HS-27A (cell line): ENCODE measurements around the gene JOSD1.

ENCODE experiments used
- DNase-seq: peaks from one replicate; pipeline ENCODE4 v3.0.0-alpha.2; 2012; ENCODE audit warnings: low read depth, missing footprints

Gene JOSD1

DNA sequence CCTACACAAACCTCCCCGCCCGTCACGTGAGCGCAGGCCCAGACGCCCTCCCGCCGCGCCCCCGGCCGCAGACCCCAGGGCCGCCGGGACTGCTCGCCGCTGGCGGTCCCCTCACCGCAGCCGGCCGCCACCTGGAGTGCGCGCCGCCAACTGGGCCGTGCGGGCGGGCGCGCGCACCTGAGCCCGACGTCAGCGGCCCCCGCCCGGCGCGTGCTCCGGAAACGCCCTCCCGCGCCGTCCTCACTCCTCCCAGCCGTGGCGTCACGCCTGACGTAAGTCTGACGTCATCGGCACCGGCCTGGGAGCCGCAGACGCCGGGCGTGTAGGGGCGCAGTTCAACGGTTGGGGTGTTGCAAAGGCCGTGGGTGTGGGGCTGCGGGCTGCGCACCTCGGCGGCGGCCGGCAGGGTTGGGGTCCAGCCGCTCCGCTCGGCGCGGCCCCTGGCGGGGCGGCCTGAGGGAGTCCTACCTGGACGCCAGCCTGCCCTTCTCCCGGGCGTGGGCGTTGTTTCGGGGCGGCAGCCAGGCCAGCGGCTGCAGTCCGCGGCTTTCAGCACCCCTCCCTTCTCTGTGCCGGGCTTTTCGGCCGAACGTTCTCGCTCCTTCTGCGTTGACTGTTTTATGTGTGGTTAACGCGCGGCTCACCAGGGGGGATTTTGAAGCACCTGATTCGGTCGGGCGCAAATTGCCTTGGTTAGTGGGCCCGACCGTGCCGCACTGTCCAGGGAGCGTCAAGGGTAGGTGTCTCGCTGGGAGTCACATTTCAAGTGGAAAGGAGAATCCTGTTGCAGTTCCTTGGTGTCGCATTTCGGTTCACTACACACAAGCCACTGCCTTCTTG is at the start of gene JOSD1:
JOSD1 (minus strand) TSS at position 155 of the 840 bp plus-strand sequence. CDS start 956 bp downstream, outside the sequence.
- DNase-seq: peak; percentile 73

DNA sequence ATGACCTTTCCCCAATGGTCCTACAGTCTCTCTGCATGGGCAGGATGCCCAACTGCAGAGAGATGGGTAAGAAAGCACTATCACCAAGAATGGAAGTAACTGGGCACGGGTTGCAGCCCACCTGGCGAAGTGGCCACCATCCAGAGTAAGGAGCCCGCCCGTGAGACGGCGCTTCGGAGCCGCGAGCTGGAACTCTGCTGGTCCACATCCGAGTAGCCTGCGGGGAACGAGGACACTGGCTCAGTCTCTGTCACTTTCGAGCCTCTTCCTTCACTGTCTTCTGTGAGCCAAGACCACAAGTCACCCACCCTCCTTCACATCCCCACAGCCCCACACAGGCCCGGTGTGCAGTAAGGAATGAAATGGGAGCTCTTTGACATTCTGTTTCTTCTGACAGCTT is 49.4 kb upstream of the JOSD1 start:
- DNase-seq: no peak

DNA sequence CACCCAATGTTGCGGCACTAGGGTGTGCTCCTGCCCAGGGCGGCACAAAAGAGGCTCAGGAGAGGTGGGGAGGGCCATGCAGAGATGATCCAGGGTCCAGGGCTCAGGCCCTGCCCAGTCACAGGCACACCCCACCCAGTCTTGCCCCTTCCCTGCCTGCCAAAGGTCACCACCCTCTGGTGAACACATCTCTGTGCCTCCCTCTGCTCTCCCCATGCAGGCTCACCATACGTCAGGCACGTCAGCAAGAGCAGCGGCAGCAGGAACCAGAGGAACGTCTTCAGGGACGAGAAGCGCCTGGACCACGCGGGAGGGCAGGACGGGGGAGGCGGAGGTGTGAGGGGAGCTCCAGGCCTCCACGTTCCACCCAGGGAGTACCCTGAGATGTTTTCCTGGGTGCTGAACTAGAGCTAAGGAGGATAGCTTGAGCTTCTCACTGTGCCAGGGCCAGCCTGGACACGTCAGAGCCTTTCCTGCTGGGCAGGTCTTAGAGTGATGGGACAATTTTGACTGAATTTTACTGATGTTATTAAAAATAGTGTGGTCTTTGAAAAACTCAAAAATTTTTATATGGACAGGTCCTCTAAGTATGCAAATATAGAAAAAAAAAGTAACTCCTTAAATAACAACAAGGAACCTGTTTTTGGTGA is 47.9 kb upstream of the JOSD1 start:
- DNase-seq: no peak

DNA sequence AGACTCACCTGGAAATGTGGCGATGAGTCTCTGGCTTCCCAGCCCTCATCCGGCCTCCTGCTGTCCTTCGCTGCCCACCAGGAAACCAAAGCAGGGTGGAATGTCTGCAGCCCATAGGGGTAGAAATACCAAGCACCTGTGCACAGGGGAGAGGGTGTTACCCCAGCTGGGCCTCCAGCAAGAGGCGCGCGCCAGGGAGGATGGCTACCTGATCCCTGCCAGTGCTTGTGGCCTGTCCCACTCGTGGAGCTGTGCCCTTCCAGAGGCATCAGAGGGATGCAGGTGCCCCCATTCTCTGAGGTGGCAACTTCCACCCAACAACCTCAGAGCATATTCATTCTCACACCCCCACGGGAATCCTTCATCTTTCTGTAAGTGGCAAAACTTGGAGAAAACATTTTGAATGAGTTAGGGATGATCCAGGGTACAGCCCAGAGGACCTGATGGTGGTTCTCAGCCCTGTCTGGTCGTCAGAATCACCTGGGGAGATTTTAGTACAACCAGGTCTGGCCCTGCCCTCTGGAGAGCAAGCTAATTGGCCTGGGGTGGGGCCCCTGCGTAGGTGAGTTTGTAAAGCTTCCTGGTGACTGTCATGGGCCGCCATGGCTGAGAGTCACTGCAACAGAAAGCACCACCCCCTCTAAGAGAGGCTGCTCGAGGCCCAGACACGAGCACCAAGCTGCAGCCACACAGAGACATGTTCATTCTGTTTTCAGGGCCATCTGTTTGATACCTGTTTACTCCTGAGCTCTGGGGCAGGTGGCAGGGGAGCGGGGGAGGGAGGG is 45.1 kb upstream of the JOSD1 start:
- no peak for DNase-seq

DNA sequence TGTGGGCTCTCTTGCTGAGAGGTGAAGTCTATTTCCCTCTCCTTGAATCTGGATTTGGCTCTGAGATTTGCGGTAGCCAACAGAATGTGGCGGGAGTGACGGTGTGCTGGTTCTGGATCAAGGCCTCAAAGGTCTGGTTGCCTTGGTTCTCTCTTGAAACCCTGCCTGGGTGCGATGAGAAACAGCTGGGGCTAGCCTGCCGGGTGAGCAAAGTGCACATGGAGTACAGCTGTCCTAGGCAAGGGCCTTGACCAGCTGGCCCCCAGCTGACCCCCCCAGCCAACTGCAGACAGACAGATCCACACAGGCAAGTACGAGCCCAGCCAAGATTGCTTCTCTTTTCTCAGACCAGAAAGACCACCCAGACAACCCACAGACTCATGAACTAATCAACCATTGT is 44.2 kb upstream of the JOSD1 start:
- DNase-seq: no peak

DNA sequence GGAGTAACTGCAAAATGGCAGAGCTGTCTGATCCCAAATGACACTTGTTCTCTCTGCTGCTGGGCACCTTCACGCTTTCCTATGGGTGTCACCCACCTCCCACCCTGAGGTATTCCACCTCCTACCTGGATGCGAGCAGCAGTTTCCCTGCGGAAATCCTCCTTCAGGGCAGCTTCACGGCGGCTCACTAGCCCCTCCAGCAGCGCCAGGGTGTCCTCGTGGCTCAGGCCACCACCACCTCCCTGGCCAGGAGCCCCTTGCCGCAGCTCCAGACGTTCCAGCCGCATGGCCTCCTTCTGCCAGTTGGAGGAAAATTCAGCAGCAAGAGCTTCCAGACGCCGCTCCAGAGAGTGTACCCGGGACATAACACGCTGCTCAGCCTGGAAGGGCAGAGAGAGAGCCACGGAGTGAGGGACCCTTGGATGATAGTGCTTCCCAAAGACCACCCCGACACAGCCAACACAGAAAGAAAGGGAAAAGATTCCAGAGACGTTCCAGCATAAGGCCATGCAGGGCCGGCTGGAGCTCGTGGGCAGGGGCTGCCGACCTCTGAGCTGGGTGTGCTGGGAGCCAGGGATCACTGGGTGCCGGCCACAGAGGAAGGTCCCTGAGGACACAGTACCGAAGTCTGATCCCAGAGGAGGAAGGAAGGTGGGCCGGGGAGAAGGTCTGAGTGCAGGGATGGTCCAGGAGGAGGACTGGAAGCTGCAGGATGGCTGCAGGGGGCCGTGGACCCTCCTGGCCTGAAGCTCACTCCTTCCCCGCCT is 41.6 kb upstream of the JOSD1 start:
- no peak for DNase-seq

DNA sequence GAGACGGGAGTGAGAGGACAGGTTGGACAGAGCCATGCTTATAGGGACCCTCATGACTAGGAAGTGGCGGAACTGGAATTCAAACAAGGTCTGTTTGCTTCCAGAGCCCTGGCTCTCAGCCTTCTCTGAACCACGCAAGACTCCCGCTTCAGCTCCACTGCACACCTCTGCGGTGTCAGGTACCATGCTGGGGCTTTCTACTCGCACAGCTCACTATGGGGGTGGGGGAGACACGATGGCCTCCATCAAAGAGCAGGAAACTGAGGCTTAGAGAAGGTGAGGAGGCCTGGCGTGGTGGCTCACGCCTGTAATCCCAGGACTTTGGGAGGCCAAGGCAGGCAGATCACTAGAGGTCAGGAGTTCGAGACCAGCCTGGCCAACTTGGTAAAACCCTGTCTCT is 40.8 kb upstream of the JOSD1 start:
- DNase-seq: no peak

DNA sequence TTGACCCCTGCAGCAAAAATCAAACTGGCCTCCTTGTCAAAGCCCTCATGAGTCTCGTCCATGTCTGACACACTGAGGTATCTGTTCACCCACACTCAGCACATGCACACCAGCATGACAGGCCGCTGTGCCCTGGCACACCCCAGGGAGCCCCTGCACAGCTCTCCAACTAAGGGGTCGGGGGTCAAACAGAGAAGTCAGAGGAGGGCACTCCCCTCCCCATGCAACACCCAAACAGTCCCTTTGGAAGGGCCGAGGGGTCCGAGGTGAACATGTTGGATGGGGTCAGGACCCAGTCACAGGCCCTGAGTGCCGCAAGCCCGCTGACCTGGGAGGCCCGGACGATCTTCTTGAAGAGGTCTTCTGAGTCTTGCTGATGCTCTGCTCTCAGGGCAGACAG is 40.4 kb upstream of the JOSD1 start:
- no peak for DNase-seq

DNA sequence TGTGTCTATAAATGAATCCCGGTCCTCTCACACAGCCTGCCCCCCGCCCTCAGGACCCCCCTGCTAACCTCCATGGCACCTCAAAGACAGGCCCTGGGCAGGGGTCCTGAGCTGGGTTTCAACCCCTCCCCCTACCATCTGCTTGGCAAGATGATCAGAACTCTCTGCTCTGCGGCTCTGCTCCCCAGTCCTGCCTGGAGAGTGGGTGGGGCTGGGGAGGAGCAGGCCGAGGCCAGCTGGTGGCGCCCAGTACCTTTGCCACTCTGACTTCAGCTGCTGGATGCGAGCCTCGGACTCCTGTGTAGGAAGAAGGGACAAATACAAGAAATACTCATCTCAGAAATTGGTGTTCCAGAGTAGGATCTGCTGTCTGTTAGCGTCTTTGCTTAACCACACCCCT is 40.0 kb upstream of the JOSD1 start:
- no peak for DNase-seq

DNA sequence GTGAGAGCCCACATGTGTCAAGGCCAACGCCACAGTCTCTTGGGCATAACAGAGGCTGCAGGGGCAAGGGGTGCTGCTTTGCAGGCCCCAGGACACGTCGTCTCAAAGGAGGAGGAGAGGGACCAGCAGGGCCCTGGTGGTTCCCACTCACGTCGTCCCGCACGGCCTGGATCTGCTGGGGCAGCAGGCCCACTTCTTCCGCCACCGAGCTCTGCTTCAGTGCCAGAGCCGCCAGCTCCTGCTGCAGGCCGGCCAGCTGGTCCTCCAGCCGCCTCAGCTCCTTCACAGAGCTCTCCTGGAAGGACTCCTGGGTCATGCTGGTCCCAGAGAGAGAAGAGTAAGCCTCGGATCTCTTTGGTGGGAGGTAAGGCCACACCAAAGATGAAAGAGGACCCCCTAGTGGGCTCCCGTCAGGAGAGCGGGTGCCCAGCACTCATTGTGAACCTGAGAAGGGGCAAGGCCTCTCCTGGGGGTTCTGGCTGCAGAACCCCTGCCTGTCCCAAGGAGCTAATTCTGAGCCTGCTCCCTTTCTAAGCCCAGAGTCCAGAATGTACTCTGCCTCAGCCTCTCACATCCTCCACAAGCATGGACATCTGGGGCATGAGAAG is 39.5 kb upstream of the JOSD1 start:
- DNase-seq: no peak

DNA sequence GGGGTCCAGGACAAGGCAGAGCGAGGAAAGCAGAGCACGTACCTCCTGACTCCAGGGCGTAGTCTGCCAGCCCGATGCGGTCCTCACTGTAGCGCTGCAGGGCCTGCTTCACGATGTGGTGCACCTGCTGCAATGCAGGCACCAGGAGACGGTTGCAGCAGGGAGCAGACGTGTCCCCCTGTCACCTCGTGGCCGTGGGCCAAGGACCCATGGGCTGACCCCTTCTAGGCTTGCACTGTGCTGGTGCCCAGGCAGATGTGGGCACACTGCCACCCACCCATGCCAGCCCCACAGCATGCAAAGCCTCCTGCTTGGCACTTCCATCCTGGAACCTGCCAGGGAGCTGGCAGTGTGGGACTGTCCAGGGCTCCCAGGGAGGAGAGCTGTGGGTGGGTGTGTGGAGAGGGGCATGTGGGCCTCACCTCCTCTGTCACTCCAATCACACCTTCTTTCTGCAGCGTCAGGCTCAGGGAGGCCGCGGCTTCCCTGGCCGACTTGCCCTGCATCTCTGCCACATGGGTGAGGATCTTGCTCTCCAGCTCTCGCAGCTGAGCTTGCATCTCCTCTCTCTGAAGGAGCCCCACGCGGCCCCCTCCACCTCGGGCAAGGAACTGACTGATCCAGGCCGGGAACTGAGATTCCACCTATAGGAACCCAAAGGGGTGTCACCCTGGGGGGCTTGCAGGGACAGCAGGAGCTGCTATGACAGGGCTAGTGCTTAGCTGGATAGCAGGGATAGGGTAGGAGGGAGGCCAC is 38.7 kb upstream of the JOSD1 start:
- no peak for DNase-seq

DNA sequence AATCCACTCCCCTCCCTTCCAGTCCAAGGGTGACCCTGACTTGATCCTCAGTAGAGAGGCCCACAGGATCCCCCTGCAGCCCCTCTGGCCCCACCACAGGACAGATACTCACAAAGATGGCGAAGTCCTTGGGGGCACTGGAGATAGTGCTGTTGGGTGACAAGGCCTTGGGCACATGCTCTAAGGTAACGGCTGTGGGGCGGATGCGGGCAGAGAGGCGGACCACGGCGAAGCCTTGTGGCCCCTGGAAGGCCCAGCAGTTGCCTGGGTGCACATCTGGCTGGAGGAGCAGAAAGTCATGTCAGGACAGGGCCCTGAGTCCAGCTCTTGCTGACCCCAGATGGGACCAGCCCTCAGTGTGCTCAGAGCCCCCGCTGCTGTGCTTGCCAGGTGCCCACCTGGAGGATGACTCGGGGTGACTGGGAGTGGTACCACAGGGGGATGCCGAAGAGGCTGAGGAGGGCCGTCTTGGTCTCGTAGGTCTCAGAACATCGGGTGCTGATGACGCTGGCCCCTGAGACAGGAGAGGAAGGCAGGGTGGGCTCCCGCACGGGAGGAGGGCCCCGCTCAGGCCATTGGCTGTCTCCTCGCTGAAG is 37.8 kb upstream of the JOSD1 start:
- no peak for DNase-seq

DNA sequence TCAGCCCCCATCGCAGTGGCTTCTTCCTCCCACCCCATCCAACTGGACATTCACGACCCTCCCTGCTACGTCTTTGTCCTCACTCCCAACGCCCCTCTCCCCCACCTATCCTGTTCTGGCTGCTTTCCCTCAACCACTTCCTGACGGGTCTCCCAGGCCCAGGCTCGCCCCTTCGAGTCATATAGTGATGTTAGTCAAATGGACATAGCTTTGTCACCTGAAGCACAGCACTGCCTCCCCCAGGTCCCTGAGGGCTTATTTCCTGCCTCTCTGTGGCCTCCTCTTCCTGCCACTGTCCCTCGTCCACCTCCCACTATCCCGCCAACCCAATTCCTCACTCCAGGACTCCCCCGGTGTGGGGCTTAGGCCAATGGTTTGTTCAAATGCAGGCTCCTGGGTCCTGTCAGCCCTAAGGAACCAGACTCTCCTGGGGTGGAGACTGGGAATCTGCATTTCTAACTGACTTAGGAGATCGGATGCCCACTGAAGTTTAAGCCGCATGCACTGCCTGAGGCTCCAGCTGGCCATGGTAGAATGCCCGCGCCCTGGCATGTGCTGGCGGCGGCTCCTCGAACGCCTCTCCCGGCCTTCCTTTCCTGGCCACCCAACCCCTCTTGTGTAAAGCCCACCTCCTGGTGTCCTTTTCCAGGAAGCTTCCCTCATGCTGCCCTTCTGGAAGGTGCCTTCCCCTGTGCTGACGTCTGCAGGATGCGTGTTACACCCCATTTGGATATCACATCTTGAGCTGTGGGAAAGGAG is 36.7 kb upstream of the JOSD1 start:
- DNase-seq: no peak

DNA sequence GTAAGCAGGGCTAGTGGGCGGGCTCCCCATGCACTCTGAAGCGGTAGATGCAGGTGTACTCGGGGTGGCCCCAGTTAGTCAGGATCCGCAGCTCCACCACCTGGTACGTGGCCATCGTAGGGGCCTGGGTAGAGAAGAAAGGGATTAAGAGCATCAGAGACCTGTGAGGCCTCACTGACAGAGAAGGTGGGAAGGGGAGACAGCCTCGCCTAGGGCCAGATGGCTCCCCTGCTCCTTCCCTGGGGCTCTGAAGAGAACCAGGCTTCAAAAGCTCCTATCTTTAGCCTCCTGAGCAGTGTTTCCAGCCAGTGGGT is 35.5 kb upstream of the JOSD1 start:
- no peak for DNase-seq

DNA sequence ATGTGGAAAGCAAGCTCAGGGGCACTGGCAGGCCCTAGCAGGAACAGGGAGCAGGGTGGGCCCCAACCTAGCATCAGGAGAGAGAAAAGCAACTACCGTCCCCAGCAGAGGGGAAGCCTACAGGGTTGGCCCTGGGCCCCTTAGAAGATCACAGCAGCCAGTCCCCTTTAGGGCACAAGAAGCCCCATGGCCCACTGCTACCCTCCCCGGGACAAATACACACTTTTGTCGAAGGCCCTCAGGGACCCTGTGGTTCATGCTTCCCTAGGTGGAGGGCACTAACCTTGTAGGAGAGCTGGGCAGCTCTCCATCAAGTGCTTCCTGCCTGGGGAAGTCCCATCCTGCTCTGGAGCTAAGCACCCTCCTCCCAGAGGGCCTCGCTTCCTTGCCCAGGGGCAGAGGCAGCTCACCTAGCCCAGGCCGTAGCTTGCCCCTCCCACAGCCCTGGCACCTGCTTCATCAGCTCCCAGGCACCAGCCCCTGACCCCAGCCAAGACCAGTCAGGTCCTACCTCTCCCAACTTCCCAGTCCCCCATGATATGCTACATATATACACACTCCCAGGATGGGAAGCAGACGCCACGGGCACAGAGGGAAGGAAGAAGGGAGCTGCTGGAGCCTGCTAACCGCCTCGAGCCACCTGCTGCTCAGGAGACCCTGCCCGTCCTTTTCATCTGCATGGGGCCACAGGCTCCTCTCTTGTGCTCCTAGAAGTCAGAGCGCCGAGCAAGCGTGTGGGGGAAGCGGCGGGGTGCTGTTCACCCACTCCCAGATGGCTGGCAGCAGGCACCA is 34.9 kb upstream of the JOSD1 start:
- no peak for DNase-seq

DNA sequence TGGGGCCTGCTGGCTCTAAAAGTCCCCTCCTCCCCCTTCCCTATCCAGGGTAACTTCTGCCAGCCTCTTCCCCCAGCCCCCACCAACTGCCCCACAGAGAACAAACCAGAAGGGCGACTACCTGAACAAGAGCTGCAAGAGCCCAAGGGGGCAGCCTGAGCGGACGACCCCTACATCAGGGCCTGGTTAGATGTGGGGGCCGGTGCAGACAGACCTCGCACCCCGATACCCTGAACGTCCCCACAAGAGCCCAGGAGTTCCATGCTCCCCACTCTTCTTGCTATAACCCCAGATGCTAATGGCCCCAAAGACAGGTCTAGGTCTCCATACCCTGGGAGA is 34.4 kb upstream of the JOSD1 start:
- DNase-seq: no peak

DNA sequence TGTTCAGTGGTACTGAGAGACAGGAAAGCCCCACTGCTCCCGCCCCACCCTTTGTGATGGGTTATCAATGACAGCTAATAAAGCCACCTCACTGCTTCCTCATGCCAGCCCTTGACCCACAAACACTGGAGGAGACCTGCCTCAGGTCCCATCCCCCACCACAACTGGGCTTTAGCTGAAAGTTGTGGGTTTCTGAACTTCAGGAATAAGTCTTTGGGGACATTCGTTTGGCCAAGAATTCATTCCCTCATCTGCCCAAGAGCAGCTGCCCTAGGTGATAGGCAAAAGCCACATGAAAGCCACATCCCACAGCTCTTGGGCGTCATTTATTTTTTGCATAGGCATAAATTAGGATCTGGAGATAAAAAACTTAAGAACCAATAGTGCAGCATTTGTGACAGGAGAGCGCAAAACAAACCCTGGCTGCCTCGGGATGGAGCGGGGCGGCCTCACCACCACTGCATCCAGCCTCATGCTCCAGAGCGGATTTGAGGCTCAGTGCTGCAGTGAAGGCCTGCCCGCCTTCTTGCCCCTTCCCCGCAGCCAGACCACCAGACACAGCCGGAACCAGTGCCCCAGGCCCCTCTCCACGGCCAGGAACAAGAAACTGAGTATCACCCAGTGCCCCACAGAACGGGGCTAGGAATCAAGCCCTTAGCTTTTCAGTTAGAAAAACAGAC is 33.8 kb upstream of the JOSD1 start:
- DNase-seq: no peak

DNA sequence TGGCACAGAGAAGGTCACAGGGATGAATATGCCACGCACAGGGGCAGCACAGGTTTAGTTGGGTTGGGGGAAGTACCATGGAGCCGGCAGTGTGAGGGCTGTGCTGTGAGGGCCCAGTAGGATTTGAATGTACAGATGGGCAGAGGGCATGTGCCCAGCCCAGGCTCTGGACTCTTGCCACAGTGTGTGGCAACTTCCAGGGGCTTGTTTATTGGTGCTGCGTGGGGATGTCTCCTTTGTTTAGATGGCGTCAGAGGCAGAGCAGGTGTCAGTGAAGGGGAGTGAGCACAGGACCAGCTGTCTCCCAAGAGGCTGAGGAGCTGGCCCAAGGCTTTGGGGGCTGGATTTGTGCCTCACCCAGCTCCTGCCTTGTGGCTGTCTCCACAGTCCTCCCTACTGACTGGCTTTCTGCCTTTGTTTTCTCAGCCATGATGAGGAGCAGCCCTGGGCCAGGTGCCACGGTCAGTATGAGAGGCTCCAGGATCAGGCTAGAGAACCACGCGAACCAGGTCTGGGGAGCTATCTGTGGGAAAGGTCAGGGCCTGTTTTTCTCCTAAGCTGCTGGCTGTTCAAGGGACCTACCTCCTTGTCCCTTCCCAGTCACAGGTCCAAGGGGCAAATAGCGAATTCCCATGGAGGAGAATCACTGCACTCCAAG is 33.1 kb upstream of the JOSD1 start:
- no peak for DNase-seq
